ENCODE data around the gene SH2D4B. TPM values are rescaled to one million over a fixed set of nuclear protein-coding genes. Genes with fewer than 3 reads are reported as not detected.

SH2D4B gene
- total RNA-seq, result not detected in 2 replicates

DNA sequence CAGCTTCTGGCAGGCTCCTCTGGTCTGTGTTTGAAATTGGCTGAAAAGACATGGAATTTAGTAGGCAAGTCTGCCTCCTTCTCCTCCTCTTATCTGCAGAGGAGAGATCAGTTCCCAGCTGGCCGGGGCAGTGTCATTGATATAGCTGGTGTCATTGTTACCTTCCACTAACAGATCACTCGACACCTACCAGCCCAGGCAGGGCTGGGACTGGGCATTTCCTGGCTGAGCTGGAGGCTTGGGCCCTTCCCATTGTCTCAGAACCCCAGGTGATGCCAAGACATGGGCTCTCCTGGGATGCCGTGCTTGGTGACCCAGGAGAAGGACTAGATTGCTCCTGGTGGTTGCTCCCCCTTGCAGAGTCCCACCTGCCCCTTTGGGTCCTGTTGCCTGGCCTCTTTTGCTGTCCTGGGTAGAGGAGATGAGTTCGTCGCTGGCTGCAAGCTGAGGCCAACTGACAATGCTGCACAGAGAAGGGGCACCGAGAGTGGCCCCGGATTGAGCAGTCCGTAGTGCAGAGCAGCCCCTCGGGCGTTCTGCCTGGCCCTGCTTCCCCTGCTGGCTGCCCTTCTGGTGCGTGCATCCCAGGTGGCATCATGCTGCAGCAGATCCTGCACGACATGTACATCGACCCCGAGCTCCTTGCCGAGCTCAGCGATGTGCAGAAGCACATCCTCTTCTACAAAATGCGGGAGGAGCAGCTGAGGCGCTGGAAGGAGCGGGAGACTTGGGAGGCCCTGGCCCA, at the start of gene SH2D4B:
SH2D4B (plus strand) TSS at position 167 of the 745 bp plus-strand sequence; CDS start at position 597, 430 bp downstream.

Other genes with a start within 250 kb of the SH2D4B start
- not detected in 2 replicates for gene MAT1A, start 248.2 kb upstream of the SH2D4B start, total RNA-seq
- not detected in 2 replicates for gene DYDC1, start 181.1 kb upstream of the SH2D4B start, total RNA-seq
- not detected in 2 replicates for gene DYDC2, start 181.1 kb upstream of the SH2D4B start, total RNA-seq
- gene PRXL2A, start 129.4 kb upstream of the SH2D4B start, total RNA-seq, result 16.4 and 23.7 TPM in 2 replicates
- gene TSPAN14, start 83.6 kb upstream of the SH2D4B start, total RNA-seq, result 28.6 and 34.5 TPM in 2 replicates